GM12865 (cell line): Measurements from ENCODE around the gene RCE1.
A peak's percentile ranks its signal among the peaks of the same experiment; 100 is the strongest.

ENCODE experiments used
- DNase-seq: peaks from one replicate; pipeline ENCODE4 v3.0.0; 2010; ENCODE audit warnings: low read depth
- H3K4me3 ChIP-seq: 2 replicates; pipeline ENCODE4 v1.5.1; 2011; ENCODE audit warnings: mild to moderate bottlenecking, low read depth, low read length, control low read depth
- TF ChIP-seq, protein P1 (sequence below): IDR thresholded peaks from 2 replicates; pipeline ENCODE4 v1.5.1; 2011; ENCODE audit warnings: low read length, control low read depth, low read depth, inconsistent platforms; ENCODE audit not compliant: insufficient read depth; ENCODE audit errors: missing control alignments

The RCE1 gene

DNA sequence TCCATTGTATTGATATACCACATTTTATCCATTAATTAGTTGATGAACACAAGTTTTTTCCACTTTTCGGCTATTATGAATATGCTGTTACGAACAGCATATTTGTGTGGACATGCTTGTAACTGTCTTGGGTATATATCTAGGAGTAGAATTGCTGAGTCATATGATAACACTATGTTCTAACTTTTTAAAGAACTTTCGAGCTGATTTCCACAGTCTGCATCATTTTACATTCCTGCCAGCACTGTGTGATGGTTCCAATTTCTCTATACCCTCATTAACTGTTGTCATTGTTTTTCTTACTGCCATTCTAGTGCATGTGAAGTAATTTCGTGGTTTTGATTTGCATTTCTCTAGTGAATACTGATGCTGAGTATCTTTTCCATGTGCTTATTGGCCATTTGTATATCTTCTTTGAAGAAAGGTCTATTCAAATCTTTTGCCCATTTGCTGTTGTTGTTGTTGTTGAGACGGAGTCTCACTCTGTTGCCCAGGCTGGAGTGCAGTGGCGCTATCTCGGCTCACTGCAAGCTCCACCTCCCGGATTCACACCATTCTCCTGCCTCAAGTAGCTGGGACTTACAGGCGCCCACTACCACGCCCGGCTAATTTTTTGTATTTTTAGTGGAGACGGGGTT, 7.4 kb upstream of the RCE1 start:
- peak; percentile 2 for DNase-seq
- H3K4me3 ChIP-seq: no peak overlapping the region
- TF ChIP-seq, protein P1, sequence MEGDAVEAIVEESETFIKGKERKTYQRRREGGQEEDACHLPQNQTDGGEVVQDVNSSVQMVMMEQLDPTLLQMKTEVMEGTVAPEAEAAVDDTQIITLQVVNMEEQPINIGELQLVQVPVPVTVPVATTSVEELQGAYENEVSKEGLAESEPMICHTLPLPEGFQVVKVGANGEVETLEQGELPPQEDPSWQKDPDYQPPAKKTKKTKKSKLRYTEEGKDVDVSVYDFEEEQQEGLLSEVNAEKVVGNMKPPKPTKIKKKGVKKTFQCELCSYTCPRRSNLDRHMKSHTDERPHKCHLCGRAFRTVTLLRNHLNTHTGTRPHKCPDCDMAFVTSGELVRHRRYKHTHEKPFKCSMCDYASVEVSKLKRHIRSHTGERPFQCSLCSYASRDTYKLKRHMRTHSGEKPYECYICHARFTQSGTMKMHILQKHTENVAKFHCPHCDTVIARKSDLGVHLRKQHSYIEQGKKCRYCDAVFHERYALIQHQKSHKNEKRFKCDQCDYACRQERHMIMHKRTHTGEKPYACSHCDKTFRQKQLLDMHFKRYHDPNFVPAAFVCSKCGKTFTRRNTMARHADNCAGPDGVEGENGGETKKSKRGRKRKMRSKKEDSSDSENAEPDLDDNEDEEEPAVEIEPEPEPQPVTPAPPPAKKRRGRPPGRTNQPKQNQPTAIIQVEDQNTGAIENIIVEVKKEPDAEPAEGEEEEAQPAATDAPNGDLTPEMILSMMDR: no peak

DNA sequence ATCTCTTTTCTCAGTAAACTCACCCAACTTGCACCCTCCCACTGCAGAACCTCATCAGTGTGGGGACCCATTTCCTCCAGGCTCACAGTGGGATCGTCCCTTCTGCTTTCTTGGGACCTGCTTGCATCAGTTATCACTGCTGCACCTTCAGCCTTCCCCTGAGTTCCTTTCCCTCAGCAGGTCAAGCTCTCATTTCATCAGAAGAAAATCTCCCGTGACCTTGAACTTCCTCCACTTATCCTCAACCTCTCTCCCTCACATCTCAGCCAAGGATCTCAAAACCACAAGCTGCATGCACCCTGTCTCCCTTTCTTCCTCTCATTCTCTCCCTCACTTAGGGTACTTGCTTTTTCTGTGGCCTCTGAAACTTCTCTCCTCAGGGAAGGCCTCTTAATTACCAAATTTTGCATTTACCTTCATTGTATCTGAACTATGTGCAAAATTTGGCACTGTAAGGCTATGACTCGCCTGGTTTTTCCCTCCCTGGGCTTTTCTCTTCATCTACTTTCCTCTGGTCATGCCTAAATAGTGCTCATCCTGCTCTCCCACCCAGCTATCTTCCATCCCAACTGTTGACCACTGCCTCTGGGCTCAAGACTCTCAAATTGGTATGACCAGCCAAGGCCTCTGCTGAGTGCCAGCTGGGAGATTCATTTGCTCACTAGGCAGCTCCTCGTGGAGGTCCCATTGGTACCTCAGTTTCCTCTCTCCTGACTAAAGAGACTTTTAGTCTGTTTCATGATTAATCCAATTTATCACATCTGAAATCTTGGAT, 2.7 kb upstream of the RCE1 start:
- TF ChIP-seq, protein P1: no peak
- H3K4me3 ChIP-seq: no peak overlapping the region
- DNase-seq: no peak

DNA sequence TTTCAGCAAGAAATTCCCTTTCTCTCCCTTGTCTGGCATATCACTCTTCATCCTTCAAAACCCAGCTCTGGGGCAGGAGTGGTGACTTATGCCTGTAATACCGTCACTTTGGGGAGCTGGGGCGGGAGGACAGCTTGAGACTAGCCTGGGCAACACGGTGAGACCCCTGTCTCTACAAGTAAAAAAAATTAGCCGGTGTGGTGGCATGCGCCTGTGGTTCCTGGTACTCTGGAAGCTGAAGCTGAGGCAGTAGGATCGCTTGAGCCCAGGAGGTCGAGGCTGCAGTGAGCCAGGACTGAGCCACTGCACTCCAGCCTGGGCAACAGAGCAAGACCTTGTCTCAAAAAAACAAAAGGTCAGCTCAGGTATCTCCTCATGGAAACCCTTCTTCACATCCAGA, 1.4 kb upstream of the RCE1 start:
- TF ChIP-seq, protein P1: no peak
- H3K4me3 ChIP-seq: peak overlapping the region; percentile 92
- no peak for DNase-seq

DNA sequence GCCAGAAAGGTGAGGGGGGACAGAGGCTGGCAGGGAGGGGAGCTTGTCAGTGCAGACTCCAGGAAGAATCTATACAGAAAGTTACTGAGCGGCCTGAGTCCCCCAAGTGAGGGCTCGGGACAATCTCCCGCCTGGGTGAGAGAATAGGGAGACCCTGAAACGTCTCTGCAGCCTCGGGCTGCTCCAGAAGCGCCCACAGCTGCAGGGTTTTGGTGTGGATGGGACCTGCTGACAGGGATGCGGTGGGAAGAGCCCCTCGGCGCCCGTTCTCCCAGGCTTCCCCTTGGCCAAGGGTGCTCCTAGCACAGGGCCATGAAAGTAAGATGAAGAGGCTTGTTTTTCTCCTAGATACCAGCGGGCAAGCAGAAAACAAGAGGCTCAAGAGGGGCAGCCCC, 743 bp upstream of the RCE1 start:
- DNase-seq: no peak

DNA sequence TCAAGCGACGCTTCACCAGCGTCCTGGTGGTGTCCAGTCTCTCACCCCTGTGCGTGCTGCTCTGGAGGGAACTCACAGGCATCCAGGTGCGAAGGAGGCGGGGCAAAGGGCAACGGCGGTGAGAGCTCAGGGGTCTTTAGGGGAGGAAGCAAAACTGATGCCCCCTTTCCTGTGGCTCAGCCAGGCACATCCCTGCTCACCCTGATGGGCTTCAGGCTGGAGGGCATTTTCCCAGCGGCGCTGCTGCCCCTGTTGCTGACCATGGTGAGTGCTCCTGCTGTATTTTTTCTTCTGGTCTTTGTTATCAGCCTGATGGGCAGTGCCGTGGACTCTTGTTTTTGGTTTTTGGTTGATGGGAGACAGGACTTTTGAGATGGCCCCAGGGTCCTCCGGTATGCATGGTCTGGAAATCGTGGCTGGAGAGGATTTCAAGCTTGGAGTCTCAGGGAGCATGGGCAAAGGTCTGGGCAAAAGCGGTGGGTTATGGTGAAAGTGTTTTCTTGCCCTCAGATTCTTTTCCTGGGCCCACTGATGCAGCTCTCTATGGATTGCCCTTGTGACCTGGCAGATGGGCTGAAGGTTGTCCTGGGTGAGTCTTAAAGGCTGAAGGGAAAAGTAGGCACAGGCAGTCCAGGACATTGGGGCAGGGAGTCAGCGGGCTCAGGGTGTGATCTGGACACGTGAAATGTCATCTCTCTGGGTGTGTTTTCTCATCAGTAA, 695 bp downstream of the RCE1 start:
- TF ChIP-seq, protein P1: no peak
- DNase-seq: no peak
- peak overlapping the region; percentile 81 for H3K4me3 ChIP-seq

More for the DNA sequence above, 743 bp upstream of the RCE1 start:
- H3K4me3 ChIP-seq: peak overlapping the region; percentile 92
- TF ChIP-seq, protein P1: no peak

DNA sequence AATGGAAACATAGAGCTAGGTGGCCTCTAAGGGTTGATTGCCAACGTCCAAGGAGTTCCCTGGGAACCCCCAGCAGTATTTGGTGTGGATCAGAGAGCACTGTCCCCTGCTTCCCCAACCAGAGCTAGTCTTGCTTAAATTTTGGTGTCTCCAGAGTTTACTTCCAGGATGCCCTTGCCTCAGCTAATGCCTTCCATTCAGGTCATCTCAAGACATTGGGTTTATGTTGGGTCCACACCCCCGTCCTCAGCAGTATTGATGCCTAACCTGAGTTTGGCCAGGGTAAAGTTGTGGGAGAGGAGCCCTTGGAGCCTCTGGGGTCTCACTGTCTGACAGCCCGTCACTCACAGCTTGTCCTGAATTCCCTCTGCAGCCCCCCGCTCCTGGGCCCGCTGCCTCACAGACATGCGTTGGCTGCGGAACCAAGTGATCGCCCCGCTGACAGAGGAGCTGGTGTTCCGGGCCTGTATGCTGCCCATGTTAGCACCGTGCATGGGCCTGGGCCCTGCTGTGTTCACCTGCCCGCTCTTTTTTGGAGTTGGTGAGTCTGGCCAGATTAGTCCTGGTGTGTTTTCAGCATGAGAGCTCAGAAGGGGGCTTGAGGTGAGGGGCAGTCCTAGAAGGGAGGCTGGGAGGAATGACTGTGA, 1.4 kb downstream of the RCE1 start:
- no peak overlapping the region for H3K4me3 ChIP-seq
- TF ChIP-seq, protein P1: no peak
- no peak for DNase-seq
